Panc1 (cell line): ENCODE measurements around the gene FARSA. TPM values are rescaled to one million over a fixed set of nuclear protein-coding genes. Genes with fewer than 3 reads are reported as not detected.

ENCODE experiments used
- ATAC-seq: fragments of 200-7000 bp; cut with Tn5 transposase; 2 replicates; pipeline ENCODE4 v1.9.1; 2020; ENCODE audit warnings: mild to moderate bottlenecking, moderate library complexity
- BruUV-seq: library from RNA; stranded (reverse); fragments of 400-500 nt; replicated peaks from 2 replicates; lab custom pipeline; 2021; lab: Mats Ljungman, UMichigan
- CTCF ChIA-PET: fragments of 300-600 bp; sonication (Branson Sonifier 250); formaldehyde crosslinking; loops from one replicate; lab custom pipeline; 2022; ENCODE audit warnings: antibody characterized with exemption; lab: Charles Lee
- POLR2A ChIA-PET: fragments of 300-600 bp; sonication (Branson Sonifier 250); formaldehyde crosslinking; loops from one replicate; lab custom pipeline; 2022; ENCODE audit warnings: antibody characterized with exemption; lab: Charles Lee
- DNase-seq: peaks from one replicate; pipeline ENCODE4 v3.0.0-alpha.2; 2010; ENCODE audit warnings: low read depth, low spot score
- H3K27ac ChIP-seq: 2 replicates; pipeline ENCODE4 v1.5.1; 2011; ENCODE audit warnings: mild to moderate bottlenecking, low read length, inconsistent platforms
- H3K27me3 ChIP-seq: fragments of 200-500 bp; sonication (Bioruptor generic); 2 replicates; pipeline ENCODE4 v1.6.0; 2014; ENCODE audit warnings: low read length, inconsistent platforms; ENCODE audit not compliant: control insufficient read depth, insufficient read depth
- H3K36me3 ChIP-seq: fragments of 200-500 bp; sonication (Bioruptor generic); 2 replicates; pipeline ENCODE4 v1.5.1; 2014; ENCODE audit warnings: inconsistent platforms, mild to moderate bottlenecking, low read length, moderate library complexity; ENCODE audit not compliant: control insufficient read depth, insufficient read depth
- H3K4me1 ChIP-seq: 2 replicates; pipeline ENCODE4 v1.5.1; 2011; ENCODE audit warnings: inconsistent platforms, mild to moderate bottlenecking, low read length, moderate library complexity; ENCODE audit not compliant: control insufficient read depth, insufficient read depth
- H3K4me3 ChIP-seq, 2 experiments: 2 replicates each; pipeline ENCODE4 v1.5.1; 2011 to 2012; ENCODE audit warnings: low read depth in 2 of 2, low read length in 2 of 2, mild to moderate bottlenecking in 2 of 2, inconsistent platforms in 1 of 2, moderate library complexity in 1 of 2
- H3K9me3 ChIP-seq: fragments of 200-500 bp; sonication (Bioruptor generic); 2 replicates; pipeline ENCODE4 v1.5.1; 2014; ENCODE audit warnings: low read depth, mild to moderate bottlenecking, inconsistent platforms, low read length, moderate library complexity; ENCODE audit not compliant: control insufficient read depth, insufficient read depth
- CTCF ChIP-seq: fragments of 450-650 bp; IDR thresholded peaks from 2 replicates; pipeline ENCODE4 v1.5.1; 2017; ENCODE audit warnings: mild to moderate bottlenecking
- POLR2AphosphoS5 ChIP-seq: IDR thresholded peaks from 2 replicates; pipeline ENCODE4 v1.6.1; 2012; ENCODE audit warnings: mild to moderate bottlenecking, low read depth, low read length, moderate library complexity
- REST ChIP-seq, 2 experiments: IDR thresholded peaks; 2 replicates each; pipeline ENCODE4 v1.6.1; 2011 to 2012; ENCODE audit warnings: low read depth in 2 of 2, control low read depth in 1 of 2, low read length in 1 of 2, mild to moderate bottlenecking in 1 of 2, moderate library complexity in 1 of 2; ENCODE audit not compliant: insufficient read depth in 1 of 2
- SIN3A ChIP-seq: IDR thresholded peaks from 2 replicates; pipeline ENCODE4 v1.6.1; 2012; ENCODE audit warnings: low read depth, mild to moderate bottlenecking, low read length, moderate library complexity, borderline replicate concordance; ENCODE audit not compliant: insufficient read depth
- TCF7L2 ChIP-seq: IDR thresholded peaks from 2 replicates; pipeline ENCODE4 v1.6.1; 2011; ENCODE audit warnings: mild to moderate bottlenecking, low read depth, low read length, inconsistent platforms
- in situ Hi-C: cut with HindIII; loops from 2 replicates; pipeline ENCODE4 v1.10.0; 2016; ENCODE audit warnings: low sequenced_read_pairs, low pct_unique_long_range_greater_than_20kb
- intact Hi-C: fragments of 100-400 bp; cut with micrococcal nuclease; formaldehyde crosslinking; loops from one replicate; pipeline ENCODE4 v1.10.0; 2022; ENCODE audit not compliant: unreplicated experiment
- total RNA-seq: library from RNA; stranded (reverse); gene quantifications from one replicate; pipeline ENCODE4 v1.2.1, GENCODE V29; 2021; ENCODE audit not compliant: unreplicated experiment

Gene FARSA
- total RNA-seq, 1 experiment from 2014 or later, result 80.3 TPM

- Histone ChIP-seq H3K27ac (no peak overlapping the region), H3K4me1 (no peaks in the 10 kb centered on the region), H3K9me3 (no peaks in the 10 kb centered on the region), H3K36me3 (no peaks in the 10 kb centered on the region), H3K4me3 (no peak overlapping the region), H3K27me3 (no peaks in the 10 kb centered on the region)
- ChIA-PET POLR2A (no interaction called here), CTCF (no interaction called here)
- no peak for ATAC-seq
- in situ Hi-C loops, result no loop called here
- no peak for TF ChIP-seq TCF7L2
- TF ChIP-seq REST (IDR thresholded peaks at IDR 0.05; ENCODE audit: insufficient read depth in 1 of 2, low read depth in 2 of 2, low read length in 1 of 2), result no peak
- TF ChIP-seq POLR2AphosphoS5, result no peak
- no peak for TF ChIP-seq SIN3A
- no peak for TF ChIP-seq CTCF
- no peak for DNase-seq
- intact Hi-C loops, result no loop called here
- no TSS peak for BruUV-seq
Measured at GRCh38 chr19:12913011-12913561, 20.4 kb downstream of the FARSA start.

GRCh38 chr19:12912571-12912970 is 20.9 kb downstream of the FARSA start:
- no TSS peak for BruUV-seq
- TF ChIP-seq CTCF (no peak), SIN3A (no peak), POLR2AphosphoS5 (no peak), TCF7L2 (no peak)
- H3K36me3 ChIP-seq, result no peaks in the 10 kb centered on the region
- no peaks in the 10 kb centered on the region for H3K4me1 ChIP-seq
- in situ Hi-C loops, result no loop called here
- no peaks in the 10 kb centered on the region for H3K9me3 ChIP-seq
- intact Hi-C loops, result no loop called here
- ATAC-seq (no peak), DNase-seq (no peak)
- no peak overlapping the region for H3K4me3 ChIP-seq
- CTCF ChIA-PET, result no interaction called here
- POLR2A ChIA-PET, result no interaction called here
- H3K27me3 ChIP-seq, result no peaks in the 10 kb centered on the region
- no peak overlapping the region for H3K27ac ChIP-seq
